Heart left ventricle (tissue), 16 donors: ENCODE measurements around the gene MED4. TPM values are rescaled to one million over a fixed set of nuclear protein-coding genes. Genes with fewer than 3 reads are reported as not detected.

ENCODE experiments used
- ATAC-seq, 4 donors: fragments of 200-7000 bp; cut with Tn5 transposase; one replicate each; pipeline ENCODE4 v1.9.1; 2020 to 2022; ENCODE audit warnings: moderate library complexity in 4 of 4, mild to moderate bottlenecking in 3 of 4, moderate number of reproducible peaks in 1 of 4
- DNase-seq, 5 donors: peaks; one replicate each; pipeline ENCODE4 v3.0.0-alpha.2; 2020
- H3K27ac ChIP-seq, 12 donors: fragments of 200-600 bp; sonication (generic) in 4 of 12; one replicate each; pipeline versions ENCODE4 v1.5.0 to v1.8.0; 2016 to 2022; ENCODE audit warnings: mild to moderate bottlenecking in 2 of 12
- H3K27me3 ChIP-seq, 9 donors: fragments of 200-600 bp; sonication (generic) in 2 of 9; one replicate each; pipeline versions ENCODE4 v1.5.1 to v1.8.0; 2016 to 2022; ENCODE audit warnings: mild to moderate bottlenecking in 3 of 9
- H3K36me3 ChIP-seq, 9 donors: fragments of 200-600 bp; sonication (generic) in 2 of 9; one replicate each; pipeline versions ENCODE4 v1.5.0 to v1.8.0; 2018 to 2022; ENCODE audit warnings: mild to moderate bottlenecking in 2 of 9
- H3K4me1 ChIP-seq, 12 donors: fragments of 200-600 bp; sonication (generic) in 4 of 12; one replicate each; pipeline versions ENCODE4 v1.5.0 to v1.8.0; 2016 to 2022; ENCODE audit warnings: mild to moderate bottlenecking in 3 of 12
- H3K4me3 ChIP-seq, 12 donors: fragments of 200-600 bp; sonication (generic) in 4 of 12; one replicate each; pipeline versions ENCODE4 v1.5.0 to v1.8.0; 2017 to 2022; ENCODE audit warnings: mild to moderate bottlenecking in 9 of 12, moderate library complexity in 4 of 12
- H3K9me3 ChIP-seq, 12 donors: fragments of 200-600 bp; sonication (generic) in 4 of 12; one replicate each; pipeline versions ENCODE4 v1.5.0 to v1.8.0; 2016 to 2022; ENCODE audit warnings: mild to moderate bottlenecking in 1 of 12
- POLR2A ChIP-seq, 2 donors: fragments of 450-650 bp; IDR thresholded peaks; one replicate each; pipeline ENCODE4 v1.6.1; 2017; ENCODE audit warnings: antibody characterized with exemption in 2 of 2, mild to moderate bottlenecking in 2 of 2, moderate library complexity in 2 of 2
- WGBS, 4 donors: extraction: QIAGEN DNeasy Blood & Tissue Kit in 2 of 4; methylation state at CpG; one replicate each; pipeline versions ENCODE4 v1.1.5 to v1.1.7; 2013 to 2018; 5-methylcytosine and 5-hydroxymethylcytosine counted together
- intact Hi-C, 10 donors: fragments of 100-400 bp; cut with DNase I; formaldehyde crosslinking; loops; one replicate each; pipeline versions ENCODE4 v1.11.1 to v1.14.2; 2022
- polyA plus RNA-seq, 2 donors: library from polyadenylated mRNA; stranded (reverse); fragments of 200-250 nt; gene quantifications; one replicate each; pipeline ENCODE4 v1.2.3, GENCODE V29; 2013
- total RNA-seq, 9 donors: library from RNA; depleted of rRNA in 2 of 9; stranded (reverse); fragments of >200 nt in 2 of 9; fragmentation: NEBNext Ultra II Directional in 3 of 9; extraction: Animal tissue kit (Norgen Biotek cat#: 25700) in 3 of 9; gene quantifications; one replicate each; pipeline versions ENCODE4 v1.1.0 to v1.2.4, GENCODE V29; 2016 to 2023
- TF ChIP-seq, protein P1 (sequence below), 12 donors: fragments of 200-600 bp; sonication (generic) in 4 of 12; IDR thresholded peaks; one replicate each; pipeline versions ENCODE4 v1.5.0 to v1.8.0; 2018 to 2022; ENCODE audit warnings: antibody characterized with exemption in 12 of 12, mild to moderate bottlenecking in 5 of 12
- donor health status: ischemic (EF 13 %, LVEDD 7.1; RV severe dilation, severe dysfunction).
- donor health status: healthy with polysubstance abuse.
- donor health status: DM: no; HTN: yes; CAD: no.
- donor health status: DM: no; HTN: no; CAD: no.
- donor health status: ischemic (EF 25% LVEDD 6.9; RV normal size, moderate dysfunction).
- donor health status: ischemic (EF 25% LVEDD 5.7; RV mildly dilated, moderate dysfunction).
- donor health status: healthy.
- donor health status: DM: yes; HTN: yes; CAD: no.
- donor health status: ischemic (EF 35%, LVEDD 5.7; RV mildly dilated, moderate dysfunction).
- donor health status: nonischemic (EF 11% LVEDD 7.7; RV severe dilation, severe dysfunction).
- donor health status: DM: yes; HTN: yes; CAD: no.
- donor health status: PGD.
- donor health status: ischemic (EF 29% LVEDD 5.4; RV normal size, mild dysfunction).
- donor health status: nonischemic (EF 23%, LVEDD 6.1; RV moderate dilation, normal function).

MED4 gene
- total and polyA plus RNA-seq, 11 donors, result 24.9 to 50.6 (median 48.9) TPM

DNA sequence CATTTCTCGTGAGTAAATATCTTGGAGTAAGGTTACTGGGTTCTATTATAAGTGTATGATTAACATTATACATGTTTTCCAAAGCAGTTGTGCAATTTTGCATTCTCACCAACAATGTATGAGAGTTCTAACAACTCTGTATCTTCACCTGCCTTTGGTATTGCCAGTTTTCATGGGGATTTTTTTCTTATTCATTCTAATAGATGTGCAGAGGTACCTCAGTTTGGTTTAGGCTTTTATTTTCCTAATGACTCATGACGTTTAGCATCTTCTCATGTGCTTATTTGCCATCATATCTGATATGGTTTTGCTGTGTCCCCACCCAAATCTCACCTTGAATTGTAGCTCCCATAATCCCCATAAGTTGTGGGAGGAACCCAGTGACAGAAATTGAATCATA lies 65.0 kb downstream of the MED4 start:
- TF ChIP-seq, protein P1, sequence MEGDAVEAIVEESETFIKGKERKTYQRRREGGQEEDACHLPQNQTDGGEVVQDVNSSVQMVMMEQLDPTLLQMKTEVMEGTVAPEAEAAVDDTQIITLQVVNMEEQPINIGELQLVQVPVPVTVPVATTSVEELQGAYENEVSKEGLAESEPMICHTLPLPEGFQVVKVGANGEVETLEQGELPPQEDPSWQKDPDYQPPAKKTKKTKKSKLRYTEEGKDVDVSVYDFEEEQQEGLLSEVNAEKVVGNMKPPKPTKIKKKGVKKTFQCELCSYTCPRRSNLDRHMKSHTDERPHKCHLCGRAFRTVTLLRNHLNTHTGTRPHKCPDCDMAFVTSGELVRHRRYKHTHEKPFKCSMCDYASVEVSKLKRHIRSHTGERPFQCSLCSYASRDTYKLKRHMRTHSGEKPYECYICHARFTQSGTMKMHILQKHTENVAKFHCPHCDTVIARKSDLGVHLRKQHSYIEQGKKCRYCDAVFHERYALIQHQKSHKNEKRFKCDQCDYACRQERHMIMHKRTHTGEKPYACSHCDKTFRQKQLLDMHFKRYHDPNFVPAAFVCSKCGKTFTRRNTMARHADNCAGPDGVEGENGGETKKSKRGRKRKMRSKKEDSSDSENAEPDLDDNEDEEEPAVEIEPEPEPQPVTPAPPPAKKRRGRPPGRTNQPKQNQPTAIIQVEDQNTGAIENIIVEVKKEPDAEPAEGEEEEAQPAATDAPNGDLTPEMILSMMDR (IDR thresholded peaks at IDR 0.05), result no peak
- no peak for TF ChIP-seq POLR2A (IDR thresholded peaks at IDR 0.05)
- 47 to 95% (median 80%) methylated on average over 2 of the region's 2 CpGs for WGBS, 4 donors
- DNase-seq, result no peak
- ATAC-seq, result no peak
- H3K27ac ChIP-seq, result no peak overlapping the region
- H3K9me3 ChIP-seq, result peaks cover 0 to 9% (median 2%) of the 10 kb centered on the region in 12 donors
- H3K36me3 ChIP-seq, result peaks cover 0 to 13% (median under 1%) of the 10 kb centered on the region in 9 donors
- intact Hi-C loops, result loop anchor here in 2 of 10 donors (10.0 kb wide), 2 partner anchors 735 to 945 kb away; partner anchors contain the start of gene FNDC3A (in 1 of the 2)
- no peak overlapping the region for H3K4me3 ChIP-seq
- no peaks in the 10 kb centered on the region for H3K4me1 ChIP-seq
- no peaks in the 10 kb centered on the region for H3K27me3 ChIP-seq

DNA sequence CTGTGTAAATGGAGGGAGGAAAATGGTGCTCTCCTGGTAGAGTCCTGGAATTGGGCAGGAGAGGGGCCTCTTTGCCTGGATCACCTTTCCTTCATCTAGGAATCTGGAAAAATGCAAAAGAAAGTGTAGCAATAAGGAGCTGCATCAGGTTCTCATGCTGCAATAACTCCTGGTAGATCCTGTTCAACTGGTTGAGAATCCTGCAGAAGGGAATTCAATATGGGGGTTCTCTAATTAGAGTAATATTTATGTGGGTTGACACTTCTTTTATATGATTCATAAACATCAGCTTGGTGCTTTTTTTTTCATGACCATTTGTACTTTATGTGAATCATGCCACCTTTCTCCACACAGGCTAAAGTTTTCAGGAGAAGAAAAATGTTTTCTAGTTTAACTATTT lies 66.8 kb downstream of the MED4 start:
- Histone ChIP-seq H3K4me1 (no peaks in the 10 kb centered on the region), H3K4me3 (no peak overlapping the region), H3K27me3 (no peaks in the 10 kb centered on the region), H3K27ac (no peak overlapping the region), H3K9me3 (peaks cover 0 to 11% (median 2%) of the 10 kb centered on the region in 12 donors), H3K36me3 (peaks cover 0 to 13% (median 0%) of the 10 kb centered on the region in 9 donors)
- no peak for DNase-seq
- no peak for ATAC-seq
- TF ChIP-seq, protein P1 (IDR thresholded peaks at IDR 0.05), result no peak
- TF ChIP-seq POLR2A (IDR thresholded peaks at IDR 0.05), result no peak
- intact Hi-C loops, result no loop called here

Other genes with a start within 250 kb of the MED4 start
- gene SUCLA2, start 93.8 kb downstream of the MED4 start, total RNA-seq, result 100 to 1,000 TPM in 7 of 9 donors, 10 to 100 TPM in 2; 83.8 to 166 (median 125) TPM
- 10 to 100 TPM; 36.5 to 91.3 TPM for gene SUCLA2, start 93.8 kb downstream of the MED4 start, polyA plus RNA-seq
- gene NUDT15, start 57.4 kb downstream of the MED4 start, total RNA-seq, result 10 to 100 TPM in 6 of 9 donors, 1 to 10 TPM in 3; 6.8 to 12.6 (median 10.4) TPM
- gene NUDT15, start 57.4 kb downstream of the MED4 start, polyA plus RNA-seq, result 10 to 100 TPM; 13.0 to 13.9 TPM
- gene ITM2B, start 138.1 kb upstream of the MED4 start, total RNA-seq, result 100 to 1,000 TPM; 402 to 772 (median 504) TPM
- 100 to 1,000 TPM; 255 to 338 TPM for gene ITM2B, start 138.1 kb upstream of the MED4 start, polyA plus RNA-seq
- 10 to 100 TPM; 22.4 to 52.1 (median 28.4) TPM for gene RB1, start 208.6 kb upstream of the MED4 start, total RNA-seq
- gene RB1, start 208.6 kb upstream of the MED4 start, polyA plus RNA-seq, result 10 to 100 TPM in 1 of 2 donors, 1 to 10 TPM in 1; 8.5 to 21.4 TPM